HCT116 (cell line): ENCODE measurements around the gene C9. TPM values are rescaled to one million over a fixed set of nuclear protein-coding genes. Genes with fewer than 3 reads are reported as not detected.

Experiments
- ATAC-seq: fragments of 200-7000 bp; cut with Tn5 transposase; 2 replicates; pipeline ENCODE4 v1.9.1; 2020; ENCODE audit warnings: mild to moderate bottlenecking, moderate library complexity
- BruUV-seq: library from RNA; stranded (reverse); fragments of 400-500 nt; replicated peaks from 2 replicates; lab custom pipeline; 2021; lab: Mats Ljungman, UMichigan
- CTCF ChIA-PET: fragments of 300-600 bp; sonication (Branson Sonifier 250); formaldehyde crosslinking; loops from one replicate; lab custom pipeline; 2021; ENCODE audit warnings: antibody characterized with exemption; lab: Charles Lee
- POLR2A ChIA-PET: fragments of 300-600, 350-600 bp; sonication (Branson Sonifier 250); formaldehyde crosslinking; loops from one replicate; lab custom pipeline; 2021; ENCODE audit warnings: antibody characterized with exemption; lab: Charles Lee
- RAD21 ChIA-PET, 2 experiments: fragments of 300-600 bp; sonication (Branson Sonifier 250); formaldehyde crosslinking; loops; one replicate each; lab custom pipeline; 2023; ENCODE audit warnings: low total read pairs in 2 of 2; ENCODE audit not compliant: uncharacterized antibody in 2 of 2, unreplicated experiment in 2 of 2, low non-redundant PET in 1 of 2; lab: Charles Lee
- DNase-seq: peaks from one replicate; pipeline ENCODE4 v3.0.0-alpha.2; 2010; ENCODE audit warnings: low read depth, low spot score
- H2AFZ ChIP-seq: fragments of 200-600 bp; shearing (Covaris generic), sonication (generic); 2 replicates; pipeline ENCODE4 v1.6.1; 2017; ENCODE audit warnings: low read depth, mixed run types, mixed read lengths, antibody characterized with exemption, low read length; ENCODE audit not compliant: poor library complexity, severe bottlenecking
- H3K27ac ChIP-seq: 2 replicates; pipeline ENCODE4 v1.5.1; 2012; ENCODE audit warnings: low read depth, low read length
- H3K27me3 ChIP-seq: fragments of 200-600 bp; sonication (generic); 2 replicates; pipeline ENCODE4 v1.6.1; 2016; ENCODE audit warnings: mixed run types, low read length, mixed read lengths; ENCODE audit not compliant: insufficient read depth
- H3K36me3 ChIP-seq, 2 experiments: fragments of 200-500 bp in 1 of 2; fragments of 200-600 bp in 1 of 2; sonication (Bioruptor generic) in 1 of 2; sonication (generic) in 1 of 2; 2 replicates each; pipeline versions ENCODE4 v1.5.1 to v1.6.1; 2014 to 2016; ENCODE audit warnings: low read length in 2 of 2, inconsistent platforms in 1 of 2, mixed read lengths in 1 of 2, mixed run types in 1 of 2; ENCODE audit not compliant: insufficient read depth in 2 of 2, control insufficient read depth in 1 of 2
- H3K4me1 ChIP-seq, 2 experiments: fragments of 200-600 bp in 1 of 2; sonication (generic) in 1 of 2; 2 replicates each; pipeline versions ENCODE4 v1.5.1 to v1.6.1; 2012 to 2017; ENCODE audit warnings: low read length in 2 of 2, inconsistent platforms in 1 of 2, mild to moderate bottlenecking in 1 of 2, mixed read lengths in 1 of 2, mixed run types in 1 of 2, moderate library complexity in 1 of 2; ENCODE audit not compliant: insufficient read depth in 2 of 2, control insufficient read depth in 1 of 2
- H3K4me2 ChIP-seq: fragments of 200-600 bp; sonication (generic); 2 replicates; pipeline ENCODE4 v1.6.1; 2017; ENCODE audit warnings: mixed run types, low read length, mixed read lengths
- H3K4me3 ChIP-seq, 2 experiments: fragments of 200-600 bp in 1 of 2; sonication (generic) in 1 of 2; replicated peaks in 1 of 2; 2 replicates each; pipeline ENCODE4 v1.5.1; 2011 to 2016; ENCODE audit warnings: low read length in 2 of 2, control low read depth in 1 of 2, low read depth in 1 of 2, mild to moderate bottlenecking in 1 of 2, mixed read lengths in 1 of 2, mixed run types in 1 of 2
- H3K79me2 ChIP-seq: fragments of 200-600 bp; sonication (generic); 2 replicates; pipeline ENCODE4 v1.6.1; 2017; ENCODE audit warnings: mild to moderate bottlenecking, mixed run types, low read length, moderate library complexity, mixed read lengths; ENCODE audit not compliant: insufficient read depth
- H3K9ac ChIP-seq: fragments of 200-600 bp; sonication (generic); 2 replicates; pipeline ENCODE4 v1.6.1; 2016; ENCODE audit warnings: low read length, mixed read lengths
- H3K9me2 ChIP-seq: fragments of 200-600 bp; sonication (generic), shearing (Covaris generic); 2 replicates; pipeline ENCODE4 v1.6.1; 2017; ENCODE audit warnings: mixed run types, mild to moderate bottlenecking, moderate library complexity; ENCODE audit not compliant: insufficient read depth
- H3K9me3 ChIP-seq, 2 experiments: fragments of 200-500 bp in 1 of 2; fragments of 200-600 bp in 1 of 2; sonication (Bioruptor generic) in 1 of 2; sonication (generic) in 1 of 2; 2 replicates each; pipeline ENCODE4 v1.6.1; 2014 to 2017; ENCODE audit warnings: low read length in 2 of 2, mixed read lengths in 2 of 2, inconsistent platforms in 1 of 2, low read depth in 1 of 2, mild to moderate bottlenecking in 1 of 2, mixed run types in 1 of 2, moderate library complexity in 1 of 2; ENCODE audit not compliant: control insufficient read depth in 1 of 2, insufficient read depth in 1 of 2
- H4K20me1 ChIP-seq: fragments of 200-600 bp; sonication (generic), shearing (Covaris generic); 2 replicates; pipeline ENCODE4 v1.6.1; 2017; ENCODE audit warnings: mixed run types, mild to moderate bottlenecking, moderate library complexity; ENCODE audit not compliant: insufficient read depth
- EZH2 ChIP-seq: fragments of 200-600 bp; sonication (generic); IDR thresholded peaks from 2 replicates; pipeline ENCODE4 v1.6.1; 2017; ENCODE audit warnings: antibody characterized with exemption, mixed run types
- FOSL1 ChIP-seq: IDR thresholded peaks from 2 replicates; pipeline ENCODE4 v1.6.1; 2012; ENCODE audit warnings: low read depth
- POLR2A ChIP-seq: IDR thresholded peaks from 2 replicates; pipeline ENCODE4 v1.7.0; 2011; ENCODE audit warnings: borderline replicate concordance; ENCODE audit not compliant: insufficient read depth, insufficient read length; ENCODE audit errors: extremely low read depth
- RAD21 ChIP-seq: IDR thresholded peaks from 2 replicates; pipeline ENCODE4 v1.6.1; 2012; ENCODE audit warnings: low read depth, mild to moderate bottlenecking
- REST ChIP-seq: IDR thresholded peaks from 2 replicates; pipeline ENCODE4 v1.6.1; 2012; ENCODE audit warnings: low read depth
- SIN3A ChIP-seq: IDR thresholded peaks from 2 replicates; pipeline ENCODE4 v1.6.1; 2012; ENCODE audit warnings: low read depth
- TCF7L2 ChIP-seq: IDR thresholded peaks from 2 replicates; pipeline ENCODE4 v1.7.0; 2011; ENCODE audit warnings: borderline replicate concordance, inconsistent platforms; ENCODE audit not compliant: insufficient read depth, insufficient read length; ENCODE audit errors: extremely low read depth
- intact Hi-C: fragments of 100-400 bp; cut with micrococcal nuclease; formaldehyde crosslinking; loops from 2 replicates; pipeline ENCODE4 v1.10.0; 2022
- total RNA-seq: library from RNA; stranded (reverse); gene quantifications from one replicate; pipeline ENCODE4 v1.2.1, GENCODE V29; 2021; ENCODE audit not compliant: unreplicated experiment
- TF ChIP-seq, protein P1 (sequence below): IDR thresholded peaks from 2 replicates; pipeline ENCODE4 v1.6.1; 2012

C9 gene
- total RNA-seq, 1 experiment from 2014 or later, result 0.34 TPM

- RAD21 ChIA-PET, result no interaction called here
- POLR2A ChIA-PET, result no interaction called here
- Histone ChIP-seq H3K9me2 (no peaks in the 10 kb centered on the region), H3K9ac (no peak overlapping the region), H3K79me2 (no peaks in the 10 kb centered on the region), H3K9me3 (no peaks in the 10 kb centered on the region), H3K36me3 (no peaks in the 10 kb centered on the region), H2AFZ (no peak overlapping the region), H3K4me3 (no peak overlapping the region), H3K27me3 (no peaks in the 10 kb centered on the region), H3K27ac (no peak overlapping the region), H3K4me1 (no peaks in the 10 kb centered on the region), H4K20me1 (no peaks in the 10 kb centered on the region), H3K4me2 (no peak overlapping the region)
- no peak for DNase-seq
- no TSS peak for BruUV-seq
- no peak for ATAC-seq
- CTCF ChIA-PET, result no interaction called here
- intact Hi-C loops, result no loop called here
- TF ChIP-seq FOSL1 (no peak), EZH2 (no peak), TCF7L2 (no peak), RAD21 (no peak), POLR2A (no peak), REST (no peak), SIN3A (no peak)
- TF ChIP-seq, protein P1, sequence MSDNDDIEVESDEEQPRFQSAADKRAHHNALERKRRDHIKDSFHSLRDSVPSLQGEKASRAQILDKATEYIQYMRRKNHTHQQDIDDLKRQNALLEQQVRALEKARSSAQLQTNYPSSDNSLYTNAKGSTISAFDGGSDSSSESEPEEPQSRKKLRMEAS, result no peak
Observed at GRCh38 chr5:39302472-39302871, 61.8 kb downstream of the C9 start.
